DOHH2 (cell line): ENCODE measurements around the gene SORBS1.

Experiments
- H3F3A ChIP-seq: fragments of 200-600 bp; sonication (generic), shearing (Covaris generic); 2 replicates; pipeline ENCODE4 v1.6.0; 2016; ENCODE audit warnings: antibody characterized with exemption, mild to moderate bottlenecking; ENCODE audit not compliant: control insufficient read depth, insufficient read depth
- H3K27ac ChIP-seq: fragments of 200-600 bp; sonication (generic); 2 replicates; pipeline ENCODE4 v1.5.1; 2014; ENCODE audit warnings: low read depth, mild to moderate bottlenecking, low read length, moderate library complexity
- H3K27me3 ChIP-seq: fragments of 200-600 bp; sonication (generic); 2 replicates; pipeline ENCODE4 v1.6.1; 2014; ENCODE audit warnings: mild to moderate bottlenecking, low read length, mixed read lengths; ENCODE audit not compliant: control insufficient read depth
- H3K36me3 ChIP-seq: fragments of 200-600 bp; sonication (generic); 2 replicates; pipeline ENCODE4 v1.6.1; 2014; ENCODE audit warnings: mild to moderate bottlenecking, low read length, moderate library complexity, mixed read lengths; ENCODE audit not compliant: control insufficient read depth
- H3K4me1 ChIP-seq: fragments of 200-600 bp; sonication (generic); 2 replicates; pipeline ENCODE4 v1.6.1; 2014; ENCODE audit warnings: mild to moderate bottlenecking, low read length, mixed read lengths; ENCODE audit not compliant: control insufficient read depth
- H3K4me2 ChIP-seq: fragments of 200-600 bp; sonication (generic); 2 replicates; pipeline ENCODE4 v1.6.0; 2014; ENCODE audit warnings: mild to moderate bottlenecking, low read length, moderate library complexity
- H3K4me3 ChIP-seq: fragments of 200-600 bp; sonication (generic); 2 replicates; pipeline ENCODE4 v1.5.1; 2014; ENCODE audit warnings: mild to moderate bottlenecking, low read length, mixed read lengths
- H3K79me2 ChIP-seq: fragments of 200-600 bp; sonication (generic); 2 replicates; pipeline ENCODE4 v1.6.1; 2014; ENCODE audit warnings: mild to moderate bottlenecking, low read length, mixed read lengths; ENCODE audit not compliant: control insufficient read depth
- H3K9me2 ChIP-seq: fragments of 200-600 bp; sonication (generic); replicated peaks from 2 replicates; pipeline ENCODE4 v1.6.1; 2014; ENCODE audit warnings: mild to moderate bottlenecking, low read length, mixed read lengths; ENCODE audit not compliant: control insufficient read depth
- H3K9me3 ChIP-seq: fragments of 200-600 bp; sonication (generic); 2 replicates; pipeline ENCODE4 v1.6.1; 2014; ENCODE audit warnings: antibody characterized with exemption, low read length, mixed read lengths; ENCODE audit not compliant: control insufficient read depth, insufficient read depth
- H4K20me1 ChIP-seq: fragments of 200-600 bp; sonication (generic); 2 replicates; pipeline ENCODE4 v1.6.0; 2014; ENCODE audit warnings: low read depth, mild to moderate bottlenecking, antibody characterized with exemption, low read length, moderate library complexity; ENCODE audit not compliant: control insufficient read depth, insufficient read depth
- CTCF ChIP-seq: fragments of 200-600 bp; sonication (generic); IDR thresholded peaks from one replicate; pipeline ENCODE4 v1.5.1; 2014; ENCODE audit warnings: antibody characterized with exemption, mild to moderate bottlenecking, low read depth, low read length; ENCODE audit not compliant: poor library complexity, severe bottlenecking
- EZH2phosphoT487 ChIP-seq: fragments of 200-600 bp; sonication (generic); IDR thresholded peaks from 2 replicates; pipeline ENCODE4 v1.6.1; 2017; ENCODE audit warnings: borderline replicate concordance, mild to moderate bottlenecking, antibody characterized with exemption, low read length, moderate library complexity, mixed read lengths

The SORBS1 gene

GRCh38 chr10:95462740-95463667 is 98.2 kb downstream of the SORBS1 start:
- H3K79me2 ChIP-seq, result no peaks in the 10 kb centered on the region
- H3K9me3 ChIP-seq, result no peaks in the 10 kb centered on the region
- no peaks in the 10 kb centered on the region for H3K4me1 ChIP-seq
- H3K27ac ChIP-seq, result no peak overlapping the region
- peaks cover 25% of the 10 kb centered on the region for H3K27me3 ChIP-seq
- H4K20me1 ChIP-seq, result no peaks in the 10 kb centered on the region
- no peaks in the 10 kb centered on the region for H3K9me2 ChIP-seq
- H3K36me3 ChIP-seq, result no peaks in the 10 kb centered on the region
- H3K4me2 ChIP-seq, result no peak overlapping the region
- H3K4me3 ChIP-seq, result no peak overlapping the region
- no peaks in the 10 kb centered on the region for H3F3A ChIP-seq
- TF ChIP-seq CTCF (no peak), EZH2phosphoT487 (no peak)

- no peak overlapping the region for H3K27ac ChIP-seq
- TF ChIP-seq EZH2phosphoT487 (no peak), CTCF (no peak)
- no peak overlapping the region for H3K4me3 ChIP-seq
- no peaks in the 10 kb centered on the region for H3K36me3 ChIP-seq
- no peaks in the 10 kb centered on the region for H3K9me2 ChIP-seq
- no peak overlapping the region for H3K4me2 ChIP-seq
- no peaks in the 10 kb centered on the region for H3F3A ChIP-seq
- no peaks in the 10 kb centered on the region for H4K20me1 ChIP-seq
- no peaks in the 10 kb centered on the region for H3K9me3 ChIP-seq
- peaks cover 34% of the 10 kb centered on the region for H3K27me3 ChIP-seq
- no peaks in the 10 kb centered on the region for H3K79me2 ChIP-seq
- no peaks in the 10 kb centered on the region for H3K4me1 ChIP-seq
Observed at GRCh38 chr10:95461611-95462010, 99.6 kb downstream of the SORBS1 start.

- H3F3A ChIP-seq, result no peaks in the 10 kb centered on the region
- no peaks in the 10 kb centered on the region for H4K20me1 ChIP-seq
- H3K36me3 ChIP-seq, result no peaks in the 10 kb centered on the region
- no peaks in the 10 kb centered on the region for H3K9me2 ChIP-seq
- H3K79me2 ChIP-seq, result no peaks in the 10 kb centered on the region
- TF ChIP-seq CTCF (no peak), EZH2phosphoT487 (no peak)
- no peaks in the 10 kb centered on the region for H3K4me1 ChIP-seq
- no peak overlapping the region for H3K4me3 ChIP-seq
- no peak overlapping the region for H3K4me2 ChIP-seq
- peaks cover 50% of the 10 kb centered on the region for H3K27me3 ChIP-seq
- no peak overlapping the region for H3K27ac ChIP-seq
- no peaks in the 10 kb centered on the region for H3K9me3 ChIP-seq
Observed at GRCh38 chr10:95459446-95460045, 101.6 kb downstream of the SORBS1 start.
